CD4-positive, CD25-positive, alpha-beta regulatory T cell (primary cell): Measurements from ENCODE around the gene PCOLCE2. TPM values are rescaled to one million over a fixed set of nuclear protein-coding genes. Genes with fewer than 3 reads are reported as not detected.
A peak's percentile ranks its signal among the peaks of the same experiment; 100 is the strongest.

ENCODE experiments used
- ATAC-seq, 2 donors: fragments of 150-1000 bp; cut with Tn5 transposase; one replicate each; pipeline ENCODE4 v1.10.0; 2021; ENCODE audit warnings: low read depth in 2 of 2, moderate number of reproducible peaks in 2 of 2, moderate library complexity in 1 of 2
- DNase-seq, 3 donors: peaks; one replicate each; pipeline versions ENCODE4 v3.0.0 to v3.0.0-alpha.2; 2012 to 2022; ENCODE audit warnings: mixed read lengths in 1 of 3
- H3K27ac ChIP-seq: one replicate; pipeline ENCODE4 v1.7.0; 2013; ENCODE audit warnings: mild to moderate bottlenecking, low read length; ENCODE audit not compliant: insufficient read depth, poor library complexity, severe bottlenecking
- H3K27me3 ChIP-seq: one replicate; pipeline ENCODE4 v1.7.0; 2013; ENCODE audit warnings: low read length; ENCODE audit not compliant: control insufficient read depth, insufficient read depth
- H3K36me3 ChIP-seq: one replicate; pipeline ENCODE4 v1.7.0; 2013; ENCODE audit warnings: mild to moderate bottlenecking, low read length, moderate library complexity; ENCODE audit not compliant: control insufficient read depth, insufficient read depth
- H3K4me1 ChIP-seq: 2 replicates; pipeline ENCODE4 v1.7.0; 2013; ENCODE audit warnings: mild to moderate bottlenecking, low read length; ENCODE audit not compliant: insufficient read depth, control insufficient read depth, poor library complexity, severe bottlenecking
- H3K4me3 ChIP-seq: one replicate; pipeline ENCODE4 v1.7.0; 2013; ENCODE audit warnings: low read depth, mild to moderate bottlenecking, low read length, moderate library complexity
- H3K9me3 ChIP-seq, 2 experiments: 1 replicate in 1 of 2; 2 replicates in 1 of 2; pipeline ENCODE4 v1.7.0; 2013; ENCODE audit warnings: low read length in 2 of 2, mild to moderate bottlenecking in 1 of 2, moderate library complexity in 1 of 2; ENCODE audit not compliant: control insufficient read depth in 2 of 2
- H3K27ac Mint-ChIP-seq, 3 donors: one replicate each; pipeline ENCODE4 v1.8.0; 2020 to 2022; ENCODE audit warnings: mild to moderate bottlenecking in 3 of 3, mixed read lengths in 3 of 3, moderate library complexity in 2 of 3
- H3K27me3 Mint-ChIP-seq: one replicate; pipeline ENCODE4 v1.8.0; 2022; ENCODE audit warnings: mild to moderate bottlenecking, mixed read lengths
- H3K36me3 Mint-ChIP-seq: one replicate; pipeline ENCODE4 v1.8.0; 2020; ENCODE audit warnings: mixed read lengths
- H3K4me1 Mint-ChIP-seq, 4 donors: one replicate each; pipeline ENCODE4 v1.8.0; 2020 to 2022; ENCODE audit warnings: mixed read lengths in 4 of 4, mild to moderate bottlenecking in 1 of 4
- H3K4me3 Mint-ChIP-seq, 4 donors: one replicate each; pipeline ENCODE4 v1.8.0; 2020 to 2022; ENCODE audit warnings: mild to moderate bottlenecking in 4 of 4, mixed read lengths in 4 of 4, moderate library complexity in 3 of 4
- H3K9me3 Mint-ChIP-seq, 7 donors: one replicate each; pipeline ENCODE4 v1.8.0; 2020 to 2022; ENCODE audit warnings: mixed read lengths in 7 of 7, mild to moderate bottlenecking in 3 of 7, moderate library complexity in 2 of 7
- polyA plus RNA-seq, 4 donors: library from polyadenylated mRNA; unstranded; fragments of 300-500 nt; fragmentation: Illumina TruSeq; gene quantifications; one replicate each; pipeline ENCODE4 v1.2.3, GENCODE V29; 2021
- total RNA-seq: library from RNA; stranded (reverse); gene quantifications from one replicate; pipeline ENCODE4 v1.2.3, GENCODE V29; 2022

Gene PCOLCE2
- total and polyA plus RNA-seq, 5 donors from 2014 or later = not detected

GRCh38 chr3:142795332-142795731, 93.6 kb downstream of the PCOLCE2 start:
- Mint-ChIP-seq H3K36me3 (no peaks in the 10 kb centered on the region), H3K27ac (no peak overlapping the region), H3K4me3 (no peak overlapping the region), H3K9me3 (peaks cover 0 to 2% (median 0%) of the 10 kb centered on the region in 7 donors), H3K27me3 (peaks cover 25% of the 10 kb centered on the region), H3K4me1 (no peaks in the 10 kb centered on the region)
- H3K9me3 ChIP-seq = no peaks in the 10 kb centered on the region
- H3K4me1 ChIP-seq = no peaks in the 10 kb centered on the region
- no peaks in the 10 kb centered on the region for H3K36me3 ChIP-seq
- DNase-seq = no peak
- no peak overlapping the region for H3K4me3 ChIP-seq
- H3K27me3 ChIP-seq = no peaks in the 10 kb centered on the region
- no peak for ATAC-seq
- no peak overlapping the region for H3K27ac ChIP-seq

GRCh38 chr3:142794508-142794907, 94.4 kb downstream of the PCOLCE2 start:
- ATAC-seq = no peak
- H3K36me3 Mint-ChIP-seq = no peaks in the 10 kb centered on the region
- Histone ChIP-seq H3K9me3 (no peaks in the 10 kb centered on the region), H3K27ac (no peak overlapping the region), H3K4me3 (no peak overlapping the region), H3K36me3 (no peaks in the 10 kb centered on the region), H3K4me1 (no peaks in the 10 kb centered on the region), H3K27me3 (no peaks in the 10 kb centered on the region)
- DNase-seq = no peak
- H3K27ac Mint-ChIP-seq = no peak overlapping the region
- no peaks in the 10 kb centered on the region for H3K4me1 Mint-ChIP-seq
- peaks cover 30% of the 10 kb centered on the region for H3K27me3 Mint-ChIP-seq
- H3K9me3 Mint-ChIP-seq = peaks cover 0 to 2% (median 0%) of the 10 kb centered on the region in 7 donors
- no peak overlapping the region for H3K4me3 Mint-ChIP-seq

GRCh38 chr3:142787719-142788118, 101.2 kb downstream of the PCOLCE2 start:
- peaks cover 0 to under 1% (median 0%) of the 10 kb centered on the region in 7 donors for H3K9me3 Mint-ChIP-seq
- no peak overlapping the region for H3K4me3 Mint-ChIP-seq
- H3K4me3 ChIP-seq = no peak overlapping the region
- H3K27ac ChIP-seq = no peak overlapping the region
- H3K27ac Mint-ChIP-seq = no peak overlapping the region
- no peaks in the 10 kb centered on the region for H3K4me1 Mint-ChIP-seq
- H3K27me3 ChIP-seq = no peaks in the 10 kb centered on the region
- no peaks in the 10 kb centered on the region for H3K9me3 ChIP-seq
- H3K36me3 Mint-ChIP-seq = peaks cover 3% of the 10 kb centered on the region
- peaks cover 10% of the 10 kb centered on the region for H3K27me3 Mint-ChIP-seq
- DNase-seq (no peak), ATAC-seq (no peak)
- no peaks in the 10 kb centered on the region for H3K36me3 ChIP-seq
- H3K4me1 ChIP-seq = no peaks in the 10 kb centered on the region

GRCh38 chr3:142785996-142786395, 102.9 kb downstream of the PCOLCE2 start:
- Histone ChIP-seq H3K4me1 (no peaks in the 10 kb centered on the region), H3K27ac (no peak overlapping the region), H3K4me3 (no peak overlapping the region), H3K9me3 (no peaks in the 10 kb centered on the region), H3K36me3 (no peaks in the 10 kb centered on the region), H3K27me3 (no peaks in the 10 kb centered on the region)
- H3K27ac Mint-ChIP-seq = no peak overlapping the region
- H3K9me3 Mint-ChIP-seq = peaks cover 0 to 1% (median 0%) of the 10 kb centered on the region in 7 donors
- H3K27me3 Mint-ChIP-seq = peaks cover 10% of the 10 kb centered on the region
- no peaks in the 10 kb centered on the region for H3K4me1 Mint-ChIP-seq
- ATAC-seq (no peak), DNase-seq (no peak)
- no peak overlapping the region for H3K4me3 Mint-ChIP-seq
- H3K36me3 Mint-ChIP-seq = peaks cover 13% of the 10 kb centered on the region

- ATAC-seq = no peak
- no peak overlapping the region for H3K4me3 ChIP-seq
- H3K36me3 Mint-ChIP-seq = peaks cover 13% of the 10 kb centered on the region
- no peak overlapping the region for H3K27ac Mint-ChIP-seq
- no peaks in the 10 kb centered on the region for H3K9me3 ChIP-seq
- no peaks in the 10 kb centered on the region for H3K36me3 ChIP-seq
- peaks cover 0 to 1% (median 0%) of the 10 kb centered on the region in 7 donors for H3K9me3 Mint-ChIP-seq
- no peak for DNase-seq
- no peaks in the 10 kb centered on the region for H3K27me3 ChIP-seq
- no peaks in the 10 kb centered on the region for H3K4me1 ChIP-seq
- H3K4me3 Mint-ChIP-seq = no peak overlapping the region
- no peak overlapping the region for H3K27ac ChIP-seq
- H3K27me3 Mint-ChIP-seq = peaks cover 4% of the 10 kb centered on the region
- H3K4me1 Mint-ChIP-seq = no peaks in the 10 kb centered on the region
Measured at GRCh38 chr3:142784228-142784627, 104.7 kb downstream of the PCOLCE2 start.

GRCh38 chr3:142782616-142783015, 106.3 kb downstream of the PCOLCE2 start:
- no peak overlapping the region for H3K4me3 Mint-ChIP-seq

GRCh38 chr3:142779591-142779990, 109.3 kb downstream of the PCOLCE2 start:
- no peak overlapping the region for H3K27ac ChIP-seq
- no peak for ATAC-seq
- peaks cover 0 to 1% (median 0%) of the 10 kb centered on the region in 7 donors for H3K9me3 Mint-ChIP-seq

More at GRCh38 chr3:142782616-142783015, 106.3 kb downstream of the PCOLCE2 start:
- Mint-ChIP-seq H3K27ac (no peak overlapping the region), H3K27me3 (no peaks in the 10 kb centered on the region), H3K36me3 (peaks cover 13% of the 10 kb centered on the region), H3K9me3 (peaks cover 0 to 1% (median 0%) of the 10 kb centered on the region in 7 donors), H3K4me1 (no peaks in the 10 kb centered on the region)
- Histone ChIP-seq H3K36me3 (no peaks in the 10 kb centered on the region), H3K27me3 (no peaks in the 10 kb centered on the region), H3K9me3 (no peaks in the 10 kb centered on the region), H3K27ac (no peak overlapping the region), H3K4me3 (no peak overlapping the region), H3K4me1 (no peaks in the 10 kb centered on the region)
- DNase-seq = peak in 1 of 3 donors; percentile 2
- no peak for ATAC-seq

GRCh38 chr3:142778541-142778940, 110.3 kb downstream of the PCOLCE2 start:
- H3K27me3 ChIP-seq = no peaks in the 10 kb centered on the region
- ATAC-seq = no peak
- no peak overlapping the region for H3K4me3 ChIP-seq
- no peaks in the 10 kb centered on the region for H3K4me1 Mint-ChIP-seq
- DNase-seq = no peak
- H3K9me3 ChIP-seq = no peaks in the 10 kb centered on the region
- peaks cover 10% of the 10 kb centered on the region for H3K36me3 Mint-ChIP-seq
- H3K4me3 Mint-ChIP-seq = no peak overlapping the region
- no peaks in the 10 kb centered on the region for H3K36me3 ChIP-seq
- H3K27ac Mint-ChIP-seq = no peak overlapping the region
- H3K27me3 Mint-ChIP-seq = no peaks in the 10 kb centered on the region
- peaks cover 0 to 5% (median 0%) of the 10 kb centered on the region in 7 donors for H3K9me3 Mint-ChIP-seq
- H3K4me1 ChIP-seq = no peaks in the 10 kb centered on the region
- no peak overlapping the region for H3K27ac ChIP-seq

More at GRCh38 chr3:142779591-142779990, 109.3 kb downstream of the PCOLCE2 start:
- H3K27me3 ChIP-seq = no peaks in the 10 kb centered on the region
- peaks cover 10% of the 10 kb centered on the region for H3K36me3 Mint-ChIP-seq
- H3K27me3 Mint-ChIP-seq = no peaks in the 10 kb centered on the region
- H3K9me3 ChIP-seq = no peaks in the 10 kb centered on the region
- no peak overlapping the region for H3K4me3 ChIP-seq
- DNase-seq = no peak
- no peaks in the 10 kb centered on the region for H3K4me1 ChIP-seq
- no peak overlapping the region for H3K4me3 Mint-ChIP-seq
- H3K4me1 Mint-ChIP-seq = no peaks in the 10 kb centered on the region
- H3K27ac Mint-ChIP-seq = no peak overlapping the region
- no peaks in the 10 kb centered on the region for H3K36me3 ChIP-seq
